GM18907 (cell line): ENCODE measurements around the gene ITGB3.

ENCODE experiments used
- ATAC-seq: cut with Tn5 transposase; IDR thresholded peaks from one replicate; pipeline ENCODE4 v1.9.1; 2021; ENCODE audit warnings: mild to moderate bottlenecking, moderate library complexity; ENCODE audit not compliant: unreplicated experiment

Gene ITGB3

GRCh38 chr17:47274319-47275069 is 20.9 kb downstream of the ITGB3 start:
- no peak for ATAC-seq

- ATAC-seq = no peak
These were observed 21.8 kb downstream of the ITGB3 start for GRCh38 chr17:47275245-47275984.

GRCh38 chr17:47276444-47276843 is 22.8 kb downstream of the ITGB3 start:
- ATAC-seq = no peak

- ATAC-seq = no peak
These were observed 23.2 kb downstream of the ITGB3 start for GRCh38 chr17:47276868-47277267.

- no peak for ATAC-seq
These were observed 24.3 kb downstream of the ITGB3 start for GRCh38 chr17:47277921-47278320.

- no peak for ATAC-seq
These were observed 24.9 kb downstream of the ITGB3 start for GRCh38 chr17:47278561-47278960.

- peak; percentile 72 for ATAC-seq
These were observed 25.6 kb downstream of the ITGB3 start for GRCh38 chr17:47279062-47279801.

GRCh38 chr17:47280072-47280811 is 26.6 kb downstream of the ITGB3 start:
- ATAC-seq = no peak

- ATAC-seq = no peak
These were observed 27.6 kb downstream of the ITGB3 start for GRCh38 chr17:47281216-47281615.

- no peak for ATAC-seq
These were observed 31.4 kb downstream of the ITGB3 start for GRCh38 chr17:47285003-47285402.

GRCh38 chr17:47286198-47286914 is 32.7 kb downstream of the ITGB3 start:
- ATAC-seq = peak; percentile 67

GRCh38 chr17:47287068-47287467 is 33.4 kb downstream of the ITGB3 start:
- peak; percentile 20 for ATAC-seq

GRCh38 chr17:47287639-47288038 is 34.0 kb downstream of the ITGB3 start:
- no peak for ATAC-seq

GRCh38 chr17:47288531-47289116 is 35.0 kb downstream of the ITGB3 start:
- no peak for ATAC-seq

- no peak for ATAC-seq
These were observed 35.7 kb downstream of the ITGB3 start for GRCh38 chr17:47289302-47289701.

GRCh38 chr17:47290870-47291241 is 37.2 kb downstream of the ITGB3 start:
- no peak for ATAC-seq

GRCh38 chr17:47291242-47291873 is 37.7 kb downstream of the ITGB3 start:
- no peak for ATAC-seq

- ATAC-seq = no peak
These were observed 38.6 kb downstream of the ITGB3 start for GRCh38 chr17:47292206-47292605.

- ATAC-seq = no peak
These were observed 41.6 kb downstream of the ITGB3 start for GRCh38 chr17:47295037-47295873.
